ENCODE results near the gene TMEM89.

The TMEM89 gene

GRCh38 chr3:48661501-48662144, 40.1 kb upstream of the TMEM89 start:
- DNase-seq (ENCODE audit: low read depth, low spot score) = no peak
- Histone ChIP-seq H3K4me1 (ENCODE audit: insufficient read depth, insufficient read length) (peaks cover 13% of the 10 kb centered on the region), H3K36me3 (ENCODE audit: insufficient read depth, insufficient read length, low read length) (peaks cover 36% of the 10 kb centered on the region), H3K9ac (ENCODE audit: insufficient read length, low read depth) (peak overlapping the region; percentile 79), H3K4me3 (ENCODE audit: insufficient read length, low read depth) (peak overlapping the region; percentile 51), H3K9me3 (ENCODE audit: insufficient read depth, low read length) (no peaks in the 10 kb centered on the region), H3K27me3 (ENCODE audit: insufficient read depth, insufficient read length) (peaks cover 7% of the 10 kb centered on the region)
- no peak for TF ChIP-seq SUZ12 (IDR thresholded peaks at IDR 0.05; ENCODE audit: extremely low read depth, insufficient read depth, insufficient read length)
- no peak for TF ChIP-seq YY1 (IDR thresholded peaks at IDR 0.05; ENCODE audit: insufficient read depth, insufficient read length)
- TF ChIP-seq ZNF274 (IDR thresholded peaks at IDR 0.05; ENCODE audit: low read depth, low read length) = no peak

- Histone ChIP-seq H3K9ac (ENCODE audit: insufficient read length, low read depth) (no peak overlapping the region), H3K36me3 (ENCODE audit: insufficient read depth, insufficient read length, low read length) (peaks cover 36% of the 10 kb centered on the region), H3K4me1 (ENCODE audit: insufficient read depth, insufficient read length) (peaks cover 13% of the 10 kb centered on the region), H3K4me3 (ENCODE audit: insufficient read length, low read depth) (no peak overlapping the region), H3K27me3 (ENCODE audit: insufficient read depth, insufficient read length) (peaks cover 7% of the 10 kb centered on the region), H3K9me3 (ENCODE audit: insufficient read depth, low read length) (no peaks in the 10 kb centered on the region)
- TF ChIP-seq SUZ12 (IDR thresholded peaks at IDR 0.05; ENCODE audit: extremely low read depth, insufficient read depth, insufficient read length) = no peak
- no peak for TF ChIP-seq YY1 (IDR thresholded peaks at IDR 0.05; ENCODE audit: insufficient read depth, insufficient read length)
- no peak for DNase-seq (ENCODE audit: low read depth, low spot score)
These were observed 39.3 kb upstream of the TMEM89 start for GRCh38 chr3:48660800-48661400.

- Histone ChIP-seq H3K9ac (ENCODE audit: insufficient read length, low read depth) (peak overlapping the region; percentile 28), H3K4me3 (ENCODE audit: insufficient read length, low read depth) (no peak overlapping the region), H3K9me3 (ENCODE audit: insufficient read depth, low read length) (no peaks in the 10 kb centered on the region), H3K36me3 (ENCODE audit: insufficient read depth, insufficient read length, low read length) (peaks cover 57% of the 10 kb centered on the region), H3K4me1 (ENCODE audit: insufficient read depth, insufficient read length) (peaks cover 10% of the 10 kb centered on the region), H3K27me3 (ENCODE audit: insufficient read depth, insufficient read length) (peaks cover 8% of the 10 kb centered on the region)
- no peak for TF ChIP-seq SUZ12 (IDR thresholded peaks at IDR 0.05; ENCODE audit: extremely low read depth, insufficient read depth, insufficient read length)
- no peak for DNase-seq (ENCODE audit: low read depth, low spot score)
These were observed 35.3 kb upstream of the TMEM89 start for GRCh38 chr3:48656841-48657281.

- no peaks in the 10 kb centered on the region for H3K9me3 ChIP-seq (ENCODE audit: insufficient read depth, low read length)
- peak overlapping the region; percentile 28 for H3K9ac ChIP-seq (ENCODE audit: insufficient read length, low read depth)
- peaks cover 9% of the 10 kb centered on the region for H3K4me1 ChIP-seq (ENCODE audit: insufficient read depth, insufficient read length)
- H3K4me3 ChIP-seq (ENCODE audit: insufficient read length, low read depth) = no peak overlapping the region
- TF ChIP-seq ZNF274 (IDR thresholded peaks at IDR 0.05; ENCODE audit: low read depth, low read length) (no peak), SUZ12 (IDR thresholded peaks at IDR 0.05; ENCODE audit: extremely low read depth, insufficient read depth, insufficient read length) (no peak), YY1 (IDR thresholded peaks at IDR 0.05; ENCODE audit: insufficient read depth, insufficient read length) (no peak)
- DNase-seq (ENCODE audit: low read depth, low spot score) = peak; percentile 68
- peaks cover 57% of the 10 kb centered on the region for H3K36me3 ChIP-seq (ENCODE audit: insufficient read depth, insufficient read length, low read length)
- peaks cover 7% of the 10 kb centered on the region for H3K27me3 ChIP-seq (ENCODE audit: insufficient read depth, insufficient read length)
These were observed 34.7 kb upstream of the TMEM89 start for GRCh38 chr3:48656061-48656840.

DNA sequence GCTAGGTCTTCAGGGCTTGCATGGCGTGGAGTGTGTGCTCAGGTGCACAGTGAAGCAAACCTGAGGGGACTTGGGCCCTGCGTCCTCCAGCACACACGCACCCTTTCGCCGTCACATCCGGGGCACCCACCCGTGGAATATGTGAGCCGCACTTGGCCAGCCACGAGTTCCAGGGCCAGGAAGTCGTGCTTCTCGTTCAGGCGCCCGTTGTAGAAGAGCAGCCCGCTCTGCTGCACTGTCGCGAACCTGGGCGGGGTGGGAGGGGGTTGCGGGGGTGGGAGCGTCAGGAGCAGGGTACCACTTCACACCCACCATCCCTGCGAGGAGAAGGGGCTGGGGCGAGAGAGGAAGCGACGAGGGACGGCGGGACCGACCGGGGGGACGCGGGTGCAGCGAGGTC, 34.0 kb upstream of the TMEM89 start:
- Histone ChIP-seq H3K9ac (ENCODE audit: insufficient read length, low read depth) (no peak overlapping the region), H3K4me3 (ENCODE audit: insufficient read length, low read depth) (no peak overlapping the region), H3K9me3 (ENCODE audit: insufficient read depth, low read length) (no peaks in the 10 kb centered on the region), H3K36me3 (ENCODE audit: insufficient read depth, insufficient read length, low read length) (peaks cover 52% of the 10 kb centered on the region), H3K4me1 (ENCODE audit: insufficient read depth, insufficient read length) (peaks cover 7% of the 10 kb centered on the region), H3K27me3 (ENCODE audit: insufficient read depth, insufficient read length) (peaks cover 7% of the 10 kb centered on the region)
- DNase-seq (ENCODE audit: low read depth, low spot score) = no peak
- TF ChIP-seq ZNF274 (IDR thresholded peaks at IDR 0.05; ENCODE audit: low read depth, low read length) (no peak), SUZ12 (IDR thresholded peaks at IDR 0.05; ENCODE audit: extremely low read depth, insufficient read depth, insufficient read length) (no peak), YY1 (IDR thresholded peaks at IDR 0.05; ENCODE audit: insufficient read depth, insufficient read length) (no peak)

DNA sequence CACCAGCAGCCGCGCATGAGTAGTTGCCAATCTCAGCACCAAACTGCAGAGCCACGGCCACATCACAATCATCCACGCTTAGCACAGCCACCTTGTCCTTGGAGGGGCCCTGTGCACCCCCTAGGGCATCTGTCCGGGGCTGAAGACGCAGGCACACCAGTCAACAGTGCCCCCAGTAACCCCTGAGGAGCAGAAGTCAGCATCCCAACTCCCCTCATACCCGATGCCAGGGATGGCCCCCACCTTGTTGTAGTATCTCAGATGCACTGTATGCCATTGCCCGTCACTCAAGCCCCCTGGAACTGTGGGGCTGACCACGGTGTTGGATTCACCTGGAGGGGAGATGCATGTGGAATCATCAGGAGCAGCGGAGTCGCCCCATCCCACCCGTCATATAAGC, 33.5 kb upstream of the TMEM89 start:
- Histone ChIP-seq H3K36me3 (ENCODE audit: insufficient read depth, insufficient read length, low read length) (peaks cover 48% of the 10 kb centered on the region), H3K9ac (ENCODE audit: insufficient read length, low read depth) (no peak overlapping the region), H3K27me3 (ENCODE audit: insufficient read depth, insufficient read length) (peaks cover 7% of the 10 kb centered on the region), H3K4me3 (ENCODE audit: insufficient read length, low read depth) (no peak overlapping the region), H3K4me1 (ENCODE audit: insufficient read depth, insufficient read length) (peaks cover 7% of the 10 kb centered on the region), H3K9me3 (ENCODE audit: insufficient read depth, low read length) (no peaks in the 10 kb centered on the region)
- no peak for DNase-seq (ENCODE audit: low read depth, low spot score)
- TF ChIP-seq ZNF274 (IDR thresholded peaks at IDR 0.05; ENCODE audit: low read depth, low read length) (no peak), YY1 (IDR thresholded peaks at IDR 0.05; ENCODE audit: insufficient read depth, insufficient read length) (no peak)

Data from NT2/D1 (cell line).